Embryonic facial prominence (tissue), 1 donor: Measurements from ENCODE around the gene ADAMTS19.
"Not testable (repeated sequence)": the region's sequence is repeated elsewhere in the genome, so short reads cannot be mapped to it uniquely, and the experiment has no call there.

Experiments
- DNase-seq: peaks from one replicate; pipeline ENCODE4 v3.0.0-alpha.2; 2016; ENCODE audit errors: extremely low spot score

The ADAMTS19 gene

GRCh38 chr5:129459777-129460671, at the start of gene ADAMTS19:
Gene ADAMTS19, plus strand, starts transcription at chr5:129460298. Its CDS starts 94 bp downstream, at chr5:129460392.
- peak; percentile 34 for DNase-seq

- no peak for DNase-seq
These were observed 49.6 kb upstream of the ADAMTS19 start for GRCh38 chr5:129410488-129410887.

- DNase-seq: no peak
These were observed 47.4 kb upstream of the ADAMTS19 start for GRCh38 chr5:129412721-129413120.

DNA sequence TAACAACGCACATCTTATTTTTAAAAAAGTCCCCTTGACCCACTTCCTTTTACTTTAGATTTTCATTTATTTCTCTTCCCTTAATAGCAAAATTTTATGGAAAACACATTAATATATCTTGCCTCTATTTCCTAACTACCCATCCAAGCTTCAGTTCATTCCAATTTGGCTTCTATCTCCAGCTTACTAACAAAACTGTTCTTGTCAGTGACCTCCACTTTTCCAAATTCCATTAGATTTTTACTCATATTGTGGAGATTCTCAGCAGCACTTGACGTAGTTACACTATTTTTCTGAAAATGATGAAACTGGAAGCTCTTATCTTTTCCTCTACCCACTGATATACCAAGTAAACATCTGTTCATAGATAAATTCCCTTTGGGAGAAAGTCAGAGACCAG, 46.5 kb upstream of the ADAMTS19 start:
- DNase-seq: no peak

DNA sequence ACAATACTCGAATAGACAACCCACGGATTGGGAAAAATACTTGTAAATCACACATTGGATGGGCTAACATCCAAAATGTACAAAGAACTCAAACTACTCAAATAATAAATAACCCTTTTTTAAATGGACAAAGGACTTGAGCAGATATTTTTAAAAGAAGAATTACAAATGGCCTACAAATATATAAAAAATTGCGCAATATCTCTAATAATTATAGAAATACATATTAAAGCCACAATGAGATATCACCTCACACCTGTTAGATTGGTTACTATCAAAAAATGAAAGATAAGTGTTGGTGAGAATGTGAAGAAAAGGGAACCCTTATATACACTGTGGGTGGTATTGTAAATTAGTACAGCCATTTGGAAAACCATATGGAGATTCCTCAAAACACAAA, 40.8 kb upstream of the ADAMTS19 start:
- no peak for DNase-seq

- DNase-seq: no peak
These were observed 35.1 kb upstream of the ADAMTS19 start for GRCh38 chr5:129425031-129425430.

- DNase-seq: no peak
These were observed 34.0 kb upstream of the ADAMTS19 start for GRCh38 chr5:129426071-129426470.

DNA sequence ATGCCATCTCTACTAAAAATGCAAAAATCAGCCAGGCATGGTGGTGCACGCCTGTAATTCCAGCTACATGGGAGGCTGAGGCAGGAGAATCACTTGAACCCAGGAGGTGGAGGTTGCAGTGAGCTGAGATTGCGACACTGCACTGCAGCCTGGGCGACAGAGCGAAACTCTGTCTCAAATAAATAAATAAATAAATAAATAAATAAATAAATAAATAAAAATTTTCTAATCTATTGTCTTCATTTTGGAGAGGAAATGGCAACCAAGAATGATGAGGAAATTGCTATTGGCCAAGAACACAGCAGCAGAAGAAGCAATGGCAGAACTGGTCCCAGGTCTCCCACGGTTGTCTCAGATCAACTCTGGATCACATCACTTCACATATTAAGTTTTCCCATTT, 31.5 kb upstream of the ADAMTS19 start:
- DNase-seq: not testable (repeated sequence)

DNA sequence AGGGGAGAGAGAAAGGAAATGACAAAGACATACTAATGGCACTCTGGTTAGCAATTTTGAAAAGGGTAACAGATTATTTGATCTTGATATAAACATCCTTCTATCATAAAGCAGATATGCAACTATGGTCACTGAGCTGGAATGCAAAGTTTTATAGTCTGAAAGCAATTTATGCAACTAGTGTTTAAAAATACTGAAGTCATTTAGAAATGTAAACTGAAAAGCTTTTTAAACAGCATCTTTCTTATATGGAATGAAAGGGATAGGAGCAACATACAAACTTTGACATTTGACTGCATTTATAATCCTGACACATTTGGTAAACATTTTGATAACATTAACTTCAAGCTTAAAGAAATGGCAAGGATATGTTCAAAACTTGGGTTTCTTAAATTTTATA, 28.7 kb upstream of the ADAMTS19 start:
- DNase-seq: no peak

DNA sequence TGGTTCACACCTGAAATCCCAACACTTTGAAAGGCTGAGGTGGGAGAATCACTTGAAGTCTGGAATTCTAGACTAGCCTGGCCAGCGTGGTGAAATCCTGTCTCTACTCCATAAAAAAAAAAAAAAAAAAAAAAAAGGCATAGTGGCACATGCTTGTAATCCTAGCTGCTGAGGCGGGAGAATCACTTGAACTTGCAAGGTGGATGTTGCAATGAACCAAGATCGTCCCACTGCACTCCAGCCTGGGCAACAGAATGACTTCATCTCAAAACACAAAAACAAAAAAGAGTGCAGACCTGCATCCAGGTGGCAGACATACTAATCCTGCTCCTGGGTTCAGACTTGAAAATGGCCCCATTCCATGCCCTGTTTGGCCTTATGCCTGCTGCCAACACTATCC, 21.8 kb upstream of the ADAMTS19 start:
- DNase-seq: no peak

DNA sequence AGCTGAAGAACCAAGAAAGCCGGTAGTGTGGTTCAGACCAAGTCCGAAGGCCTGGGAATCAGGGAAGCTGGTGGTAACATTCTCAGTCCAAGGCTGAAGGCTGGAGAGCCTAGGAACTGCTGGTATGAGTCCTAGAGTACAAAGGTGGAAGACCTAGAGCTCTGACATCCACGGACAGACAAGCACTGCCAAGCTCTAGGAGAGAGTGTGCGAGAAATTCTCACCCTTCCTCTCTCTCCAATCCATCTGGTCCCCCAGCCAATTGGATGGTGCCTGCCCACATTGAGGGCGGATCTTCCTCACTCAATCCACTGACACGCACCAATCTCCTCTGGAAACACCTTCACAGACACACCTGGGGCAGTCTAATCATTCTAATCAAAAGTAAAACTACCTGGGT, 19.7 kb upstream of the ADAMTS19 start:
- DNase-seq: no peak

DNA sequence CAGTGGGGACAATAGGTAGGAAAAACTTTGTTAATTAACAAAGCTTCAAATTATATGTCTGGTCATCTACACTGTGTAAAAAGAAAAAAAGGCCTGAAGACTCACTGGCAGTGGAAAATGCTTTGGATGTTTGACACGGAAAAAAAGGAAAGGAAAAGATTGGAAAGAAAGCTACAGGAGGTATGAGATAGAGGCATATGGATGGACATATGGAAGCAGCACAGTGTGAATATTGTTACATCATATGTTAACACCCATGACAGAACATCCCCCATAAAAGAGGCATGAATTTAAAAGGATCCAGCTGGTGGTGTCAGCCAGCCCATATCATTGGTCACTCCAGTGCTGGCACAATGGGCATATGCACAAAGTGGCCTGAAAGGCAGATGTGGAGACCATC, 19.0 kb upstream of the ADAMTS19 start:
- no peak for DNase-seq

- no peak for DNase-seq
These were observed 14.7 kb upstream of the ADAMTS19 start for GRCh38 chr5:129445379-129445778.

DNA sequence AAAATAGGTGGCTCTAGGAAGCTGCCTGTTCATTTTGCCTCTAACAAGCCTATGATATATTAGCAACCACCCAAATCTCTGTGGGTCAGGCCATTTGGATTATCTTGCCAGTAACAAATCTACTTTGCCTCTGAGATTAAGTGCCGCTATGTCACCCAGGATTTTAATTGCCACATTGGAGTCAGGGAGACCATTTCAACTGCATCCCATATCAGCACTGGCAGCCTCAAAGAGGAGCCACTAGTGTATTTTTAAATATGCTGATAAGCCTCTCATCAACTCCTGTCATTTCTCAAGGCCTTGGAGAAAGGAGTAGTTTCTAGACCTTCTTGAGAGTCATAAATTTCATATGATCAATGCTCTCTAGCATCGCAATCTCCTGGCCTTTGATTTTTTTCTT, 12.1 kb upstream of the ADAMTS19 start:
- no peak for DNase-seq

- DNase-seq: no peak
These were observed 11.4 kb upstream of the ADAMTS19 start for GRCh38 chr5:129448654-129449053.

- DNase-seq: no peak
These were observed 5.6 kb upstream of the ADAMTS19 start for GRCh38 chr5:129454461-129454860.

DNA sequence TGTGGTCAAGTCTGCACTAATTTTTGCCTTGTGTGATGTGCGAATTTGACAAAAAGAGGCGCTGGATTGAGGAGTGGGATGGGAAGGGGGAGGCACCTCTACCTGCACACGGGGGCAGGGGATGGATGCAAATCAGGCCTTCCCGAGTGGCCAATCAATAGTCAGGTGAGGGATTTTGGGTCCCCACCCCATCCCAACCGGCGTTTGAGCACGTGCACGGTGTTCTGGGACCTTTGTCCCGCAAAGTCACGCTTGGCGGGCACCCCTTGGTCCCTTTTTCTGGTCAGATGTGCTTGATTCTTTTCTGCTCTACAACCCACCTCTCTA, 685 bp upstream of the ADAMTS19 start:
- no peak for DNase-seq

DNA sequence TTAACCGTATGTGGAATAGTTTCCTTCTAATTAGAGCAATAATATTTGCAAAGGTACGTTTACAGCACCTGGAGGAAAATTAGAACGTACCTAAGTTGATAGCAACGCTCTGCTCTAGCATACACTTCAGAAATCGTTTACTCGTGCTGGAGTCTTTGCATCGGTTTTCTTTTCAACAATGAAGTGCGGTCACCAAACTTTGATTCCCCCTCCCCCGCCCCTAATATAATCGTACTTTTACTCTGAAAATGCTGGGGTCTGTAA, 506 bp downstream of the ADAMTS19 start:
- DNase-seq: no peak

DNA sequence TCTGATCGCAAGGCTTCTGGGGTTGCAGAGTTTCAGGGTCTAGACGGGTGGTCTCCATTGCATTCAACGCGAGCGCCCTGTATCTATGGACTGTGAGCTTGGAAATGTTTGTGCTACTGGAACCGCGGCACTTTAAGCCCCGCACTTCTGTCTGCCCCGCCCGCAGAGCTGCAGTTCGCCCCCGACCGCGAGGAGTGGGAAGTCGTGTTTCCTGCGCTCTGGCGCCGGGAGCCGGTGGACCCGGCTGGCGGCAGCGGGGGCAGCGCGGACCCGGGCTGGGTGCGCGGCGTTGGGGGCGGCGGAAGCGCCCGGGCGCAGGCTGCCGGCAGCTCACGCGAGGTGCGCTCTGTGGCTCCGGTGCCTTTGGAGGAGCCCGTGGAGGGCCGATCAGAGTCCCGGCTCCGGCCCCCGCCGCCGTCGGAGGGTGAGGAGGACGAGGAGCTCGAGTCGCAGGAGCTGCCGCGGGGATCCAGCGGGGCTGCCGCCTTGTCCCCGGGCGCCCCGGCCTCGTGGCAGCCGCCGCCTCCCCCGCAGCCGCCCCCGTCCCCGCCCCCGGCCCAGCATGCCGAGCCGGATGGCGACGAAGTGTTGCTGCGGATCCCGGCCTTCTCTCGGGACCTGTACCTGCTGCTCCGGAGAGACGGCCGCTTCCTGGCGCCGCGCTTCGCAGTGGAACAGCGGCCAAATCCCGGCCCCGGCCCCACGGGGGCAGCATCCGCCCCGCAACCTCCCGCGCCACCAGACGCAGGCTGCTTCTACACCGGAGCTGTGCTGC, 1.0 kb downstream of the ADAMTS19 start:
- DNase-seq: no peak

DNA sequence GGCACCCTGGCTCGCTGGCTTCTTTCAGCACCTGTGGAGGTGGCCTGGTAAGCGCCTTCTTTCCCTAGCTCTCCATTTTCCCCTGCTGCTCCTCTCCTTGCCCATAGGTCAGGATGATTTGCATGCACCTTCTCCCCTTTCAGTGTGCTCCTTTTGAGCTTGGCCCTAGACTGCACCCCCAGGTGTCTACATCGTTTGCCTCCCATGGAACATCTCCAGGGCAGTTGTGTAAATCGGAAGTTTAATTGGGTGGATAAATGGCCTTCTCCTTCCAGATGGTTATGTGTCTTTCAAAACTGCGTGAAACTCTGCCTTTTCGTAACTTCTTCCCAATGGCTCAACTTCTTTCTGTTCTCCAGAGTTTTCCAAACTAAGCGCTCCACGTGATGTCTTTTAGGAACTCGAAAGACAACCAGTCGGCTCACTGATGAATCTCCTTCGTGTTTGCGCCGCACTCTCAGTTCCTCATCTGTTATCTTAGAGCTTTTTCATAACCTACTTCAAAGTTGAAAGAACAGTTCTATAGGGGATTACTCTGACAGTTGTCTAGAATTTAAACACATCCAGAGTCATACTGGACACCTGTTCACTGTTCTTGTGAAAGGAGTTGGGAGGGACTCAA, 1.7 kb downstream of the ADAMTS19 start:
- DNase-seq: no peak

DNA sequence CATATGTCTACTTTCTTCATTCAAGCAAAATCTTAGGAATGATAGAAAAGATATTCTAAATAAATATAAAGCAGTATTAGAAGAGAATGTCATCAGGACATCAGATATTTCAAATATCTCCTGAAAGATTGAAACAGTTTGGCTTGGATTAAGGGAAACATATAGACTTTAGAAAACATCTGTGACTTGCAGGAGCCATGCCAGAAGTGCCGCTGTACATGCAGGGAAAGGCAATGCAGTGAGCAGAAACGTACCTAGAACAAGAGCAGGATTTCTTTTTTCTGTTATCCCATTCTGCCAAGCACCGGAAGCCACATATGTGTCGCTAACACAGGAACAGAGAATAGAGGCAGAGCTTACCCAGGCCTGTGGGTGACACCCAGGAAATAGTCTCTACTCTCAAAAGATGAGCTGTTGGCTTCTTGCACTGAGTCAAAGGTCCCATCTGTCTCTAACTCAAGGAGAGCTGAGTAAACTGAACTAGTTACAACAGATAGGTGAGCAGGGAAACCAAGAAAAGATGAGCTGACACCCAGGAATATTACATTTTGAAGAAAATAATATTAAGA, 5.8 kb downstream of the ADAMTS19 start:
- DNase-seq: no peak

DNA sequence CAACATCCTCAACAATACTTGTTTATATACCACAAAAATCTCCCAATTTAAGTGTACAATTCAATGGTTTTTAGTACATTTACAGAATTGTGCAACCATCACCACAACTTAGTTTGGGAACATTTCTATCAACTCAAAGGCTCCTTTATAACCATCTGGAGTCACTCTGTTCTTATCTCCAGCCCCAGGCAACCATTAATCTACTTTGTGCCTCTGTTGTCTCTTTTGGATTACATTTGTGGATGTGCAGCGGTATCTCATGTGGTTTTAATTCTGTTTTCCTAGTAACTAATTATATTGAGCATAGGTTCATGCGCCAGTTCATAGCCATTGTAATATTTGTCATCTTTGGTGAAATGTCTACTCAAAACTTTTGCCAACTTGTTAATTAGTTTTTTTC, 14.4 kb downstream of the ADAMTS19 start:
- no peak for DNase-seq

DNA sequence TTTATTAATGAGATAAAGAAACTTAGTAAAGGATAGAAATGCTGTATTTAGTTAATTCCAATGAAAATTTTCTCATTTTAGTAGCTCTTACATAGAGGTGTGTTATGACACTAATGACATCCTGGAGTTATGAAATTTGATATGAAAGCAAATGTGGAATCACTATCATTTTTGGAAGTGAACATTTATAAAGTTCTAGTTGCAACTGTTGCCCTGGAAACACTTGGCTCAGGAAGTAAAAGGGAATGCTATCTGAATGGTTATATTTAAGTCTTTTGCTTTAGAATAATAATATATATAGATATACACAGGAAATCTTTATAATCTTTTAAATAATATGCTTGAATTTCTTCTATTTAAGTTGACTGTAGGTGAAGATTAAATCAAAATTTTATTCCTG, 16.7 kb downstream of the ADAMTS19 start:
- DNase-seq: no peak
